Stimulated activated CD8-positive, alpha-beta memory T cell treated with anti-CD3 and anti-CD28 coated beads, Interleukin-12 subunit alpha, Interleukin-12 subunit beta, amount 100 ng/mL, for 24 hours (primary cell): Measurements from ENCODE around the gene QRFP.

Experiments
- DNase-seq: peaks from one replicate; pipeline ENCODE4 v3.0.0-alpha.2; 2020; ENCODE audit errors: extremely low read depth

Gene QRFP

DNA sequence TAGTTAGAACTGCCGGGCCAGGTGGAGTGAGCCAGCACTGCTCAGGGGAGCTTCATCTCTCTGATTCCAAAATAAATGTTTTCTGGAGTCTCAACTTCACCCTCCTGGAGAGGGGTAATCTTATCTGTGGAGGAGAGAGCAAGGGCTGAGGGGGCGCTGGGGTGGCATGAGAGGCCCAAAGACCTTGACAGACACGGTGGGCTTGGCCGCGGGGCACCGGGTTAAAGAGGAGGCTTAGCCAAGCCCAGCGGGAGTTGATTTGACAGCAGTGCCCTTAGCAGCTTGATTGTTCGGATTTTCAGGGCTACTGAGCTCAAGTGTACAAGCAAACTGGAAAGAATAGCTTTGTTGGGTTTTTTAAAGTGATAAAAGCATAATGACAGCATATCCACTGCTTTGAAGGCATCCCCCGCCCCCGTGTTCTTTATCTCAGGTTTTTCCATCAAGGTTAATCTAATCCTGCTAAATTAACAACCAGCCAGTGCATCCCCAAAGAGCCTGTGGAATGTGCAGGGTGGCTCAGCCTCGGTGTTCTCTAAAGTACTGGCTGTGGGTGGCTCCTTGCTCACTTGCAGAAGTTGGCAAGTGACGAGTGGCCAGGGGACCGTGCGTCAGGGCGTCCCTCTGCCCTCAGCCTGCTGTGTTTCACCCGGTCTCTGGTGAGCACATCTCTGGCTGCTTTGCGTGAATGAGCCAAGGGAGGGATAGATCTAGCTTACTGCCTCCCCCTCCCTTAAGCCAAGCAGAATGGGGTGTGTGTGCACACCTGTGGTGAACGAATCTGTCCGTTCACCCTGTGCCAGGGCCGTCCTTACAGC is 5.5 kb downstream of the QRFP start:
- DNase-seq, result no peak

GRCh38 chr9:130890124-130890523 is 6.5 kb downstream of the QRFP start:
- DNase-seq, result no peak

- DNase-seq, result no peak
These were observed 8.3 kb downstream of the QRFP start for GRCh38 chr9:130888146-130888885.

DNA sequence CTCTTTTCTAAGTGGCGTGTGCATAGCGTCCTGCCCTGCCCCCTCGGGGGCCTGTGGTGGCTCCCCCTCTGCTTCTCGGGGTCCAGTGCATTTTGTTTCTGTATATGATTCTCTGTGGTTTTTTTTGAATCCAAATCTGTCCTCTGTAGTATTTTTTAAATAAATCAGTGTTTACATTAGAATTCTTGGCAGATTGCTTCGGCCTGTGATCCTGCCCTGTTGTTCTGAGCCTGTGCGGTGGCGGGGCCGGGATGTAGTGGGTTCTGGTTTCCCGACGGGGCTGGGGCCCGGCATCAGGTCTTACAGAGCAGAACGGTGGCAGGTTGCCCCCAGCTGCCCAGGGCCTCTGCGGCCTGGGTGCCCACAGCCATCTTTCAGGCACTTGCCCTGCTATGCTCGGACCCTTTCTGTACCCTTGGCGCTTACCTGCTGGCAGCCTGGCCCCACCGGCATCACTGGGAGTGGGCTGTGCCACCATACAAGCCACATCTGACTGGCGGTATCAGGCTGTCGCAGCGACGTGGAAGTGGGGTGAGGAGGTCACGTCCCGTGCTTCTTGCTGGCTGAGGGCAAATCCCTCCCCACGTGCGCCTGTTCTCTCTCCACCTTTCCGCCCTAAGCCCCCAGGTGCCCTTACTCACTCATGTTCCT is 9.0 kb downstream of the QRFP start:
- no peak for DNase-seq

DNA sequence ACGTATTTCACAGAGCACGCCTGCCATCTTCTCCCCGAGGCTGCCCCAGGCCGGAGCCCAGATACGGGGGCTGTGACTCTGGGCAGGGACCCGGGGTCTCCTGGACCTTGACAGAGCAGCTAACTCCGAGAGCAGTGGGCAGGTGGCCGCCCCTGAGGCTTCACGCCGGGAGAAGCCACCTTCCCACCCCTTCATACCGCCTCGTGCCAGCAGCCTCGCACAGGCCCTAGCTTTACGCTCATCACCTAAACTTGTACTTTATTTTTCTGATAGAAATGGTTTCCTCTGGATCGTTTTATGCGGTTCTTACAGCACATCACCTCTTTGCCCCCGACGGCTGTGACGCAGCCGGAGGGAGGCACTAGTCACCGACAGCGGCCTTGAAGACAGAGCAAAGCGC is 9.6 kb downstream of the QRFP start:
- no peak for DNase-seq

GRCh38 chr9:130885484-130886375 is 10.9 kb downstream of the QRFP start:
- DNase-seq, result no peak

- DNase-seq, result no peak
These were observed 11.8 kb downstream of the QRFP start for GRCh38 chr9:130884542-130885483.

DNA sequence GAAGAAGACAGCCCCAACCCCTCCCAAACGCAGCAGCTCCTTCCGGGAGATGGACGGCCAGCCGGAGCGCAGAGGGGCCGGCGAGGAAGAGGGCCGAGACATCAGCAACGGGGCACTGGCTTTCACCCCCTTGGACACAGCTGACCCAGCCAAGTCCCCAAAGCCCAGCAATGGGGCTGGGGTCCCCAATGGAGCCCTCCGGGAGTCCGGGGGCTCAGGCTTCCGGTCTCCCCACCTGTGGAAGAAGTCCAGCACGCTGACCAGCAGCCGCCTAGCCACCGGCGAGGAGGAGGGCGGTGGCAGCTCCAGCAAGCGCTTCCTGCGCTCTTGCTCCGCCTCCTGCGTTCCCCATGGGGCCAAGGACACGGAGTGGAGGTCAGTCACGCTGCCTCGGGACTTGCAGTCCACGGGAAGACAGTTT is 12.5 kb downstream of the QRFP start:
- no peak for DNase-seq

GRCh38 chr9:130883479-130883878 is 13.1 kb downstream of the QRFP start:
- no peak for DNase-seq

- DNase-seq, result no peak
These were observed 13.9 kb downstream of the QRFP start for GRCh38 chr9:130882696-130883225.

DNA sequence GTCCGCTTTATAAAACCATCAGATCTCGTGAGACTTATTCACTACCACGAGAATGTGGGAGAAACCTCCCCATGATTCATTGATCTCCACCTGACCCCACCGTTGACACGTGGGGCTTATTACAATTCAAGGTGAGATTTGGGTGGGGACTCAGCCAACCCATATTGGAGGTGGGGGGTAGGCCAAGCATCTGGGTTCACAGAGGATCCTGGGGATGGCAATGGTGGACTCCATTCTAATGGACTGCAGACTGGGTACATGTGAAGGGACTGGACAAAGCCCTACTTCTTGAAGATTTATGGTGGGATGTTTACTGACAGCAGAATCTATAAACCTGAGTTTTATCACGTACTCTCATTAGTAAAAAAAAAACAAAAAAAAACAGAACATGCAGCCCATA is 15.1 kb downstream of the QRFP start:
- DNase-seq, result no peak

DNA sequence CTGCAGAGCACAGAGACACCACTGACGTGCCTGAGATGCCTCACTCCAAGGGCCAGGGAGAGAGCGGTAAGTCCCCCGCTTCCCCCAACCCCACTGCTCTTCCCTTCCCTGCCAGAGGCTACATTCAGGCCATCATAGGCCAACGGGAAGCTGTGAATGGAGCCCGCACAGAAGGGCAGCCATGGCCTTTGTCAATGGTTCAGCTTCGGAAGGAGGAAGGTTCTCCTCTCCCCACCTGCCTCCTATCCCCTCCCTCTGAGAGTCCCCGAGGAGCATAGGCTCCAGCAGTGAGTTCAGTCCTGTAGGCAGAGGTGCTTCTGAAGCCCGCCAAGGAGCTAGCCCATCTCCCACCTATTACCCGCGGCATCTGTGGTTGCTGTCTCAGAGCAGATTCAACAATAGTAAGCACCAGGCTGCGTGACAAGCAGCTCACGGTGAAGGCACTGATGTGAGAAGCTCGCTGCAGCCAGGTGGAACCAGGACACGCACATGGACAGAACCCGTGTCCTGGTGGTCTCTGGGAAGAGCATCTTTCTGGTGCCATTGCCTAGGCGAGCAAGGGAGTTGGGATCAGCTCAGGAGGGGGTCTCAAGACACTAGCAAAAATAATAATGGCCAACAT is 15.9 kb downstream of the QRFP start:
- no peak for DNase-seq

GRCh38 chr9:130879863-130880411 is 16.7 kb downstream of the QRFP start:
- DNase-seq, result no peak

GRCh38 chr9:130878295-130878694 is 18.3 kb downstream of the QRFP start:
- DNase-seq, result no peak

DNA sequence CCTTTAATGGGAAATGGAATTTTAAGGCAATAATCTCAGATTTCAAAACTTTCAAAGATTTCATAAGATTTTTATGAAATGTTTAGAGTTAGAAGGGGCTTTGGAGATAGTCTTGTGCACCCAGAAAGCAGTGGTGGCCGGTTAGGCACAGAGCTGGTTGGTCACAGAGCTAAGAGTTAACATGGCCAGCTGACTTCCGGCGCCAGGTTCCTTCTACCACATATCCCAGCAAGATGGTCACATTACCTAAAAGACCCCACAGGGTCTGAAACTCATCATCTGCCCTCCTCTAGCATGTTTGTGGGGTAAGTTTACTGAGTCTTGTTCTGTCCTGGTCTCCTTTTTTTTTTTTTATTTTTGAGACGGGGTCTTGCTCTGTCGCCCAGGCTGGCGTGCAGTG is 19.3 kb downstream of the QRFP start:
- DNase-seq, result no peak

GRCh38 chr9:130874783-130875182 is 21.8 kb downstream of the QRFP start:
- no peak for DNase-seq

GRCh38 chr9:130873966-130874365 is 22.6 kb downstream of the QRFP start:
- no peak for DNase-seq

- no peak for DNase-seq
These were observed 23.6 kb downstream of the QRFP start for GRCh38 chr9:130872912-130873503.

DNA sequence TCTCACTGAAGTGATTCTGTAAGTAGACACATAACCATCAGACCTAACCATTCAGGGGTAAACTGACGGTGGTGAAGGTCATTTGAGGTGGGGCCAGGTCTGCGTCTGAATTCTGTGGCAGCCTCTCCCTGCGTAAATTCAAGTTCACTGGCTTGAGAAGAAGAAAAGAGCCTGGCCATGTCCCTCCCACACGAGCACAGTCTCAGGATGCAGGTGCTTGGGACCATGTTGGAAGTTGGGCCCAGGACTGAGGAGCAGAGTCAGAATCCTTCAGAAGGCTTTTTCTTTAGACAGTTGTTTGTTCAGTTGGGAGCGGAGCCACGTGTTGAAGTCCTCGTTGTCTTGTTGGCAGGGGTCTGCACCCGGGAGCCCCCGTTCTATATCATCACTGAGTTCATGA is 24.1 kb downstream of the QRFP start:
- DNase-seq, result no peak
